Stimulated activated CD4-positive, alpha-beta T cell treated with anti-CD3 and anti-CD28 coated beads, Interleukin-4, amount 100 ng/mL, for 24 hours (primary cell): ENCODE data around the gene TCF4.

ENCODE experiments used
- DNase-seq: peaks from one replicate; pipeline ENCODE4 v3.0.0-alpha.2; 2020

TCF4 gene

DNA sequence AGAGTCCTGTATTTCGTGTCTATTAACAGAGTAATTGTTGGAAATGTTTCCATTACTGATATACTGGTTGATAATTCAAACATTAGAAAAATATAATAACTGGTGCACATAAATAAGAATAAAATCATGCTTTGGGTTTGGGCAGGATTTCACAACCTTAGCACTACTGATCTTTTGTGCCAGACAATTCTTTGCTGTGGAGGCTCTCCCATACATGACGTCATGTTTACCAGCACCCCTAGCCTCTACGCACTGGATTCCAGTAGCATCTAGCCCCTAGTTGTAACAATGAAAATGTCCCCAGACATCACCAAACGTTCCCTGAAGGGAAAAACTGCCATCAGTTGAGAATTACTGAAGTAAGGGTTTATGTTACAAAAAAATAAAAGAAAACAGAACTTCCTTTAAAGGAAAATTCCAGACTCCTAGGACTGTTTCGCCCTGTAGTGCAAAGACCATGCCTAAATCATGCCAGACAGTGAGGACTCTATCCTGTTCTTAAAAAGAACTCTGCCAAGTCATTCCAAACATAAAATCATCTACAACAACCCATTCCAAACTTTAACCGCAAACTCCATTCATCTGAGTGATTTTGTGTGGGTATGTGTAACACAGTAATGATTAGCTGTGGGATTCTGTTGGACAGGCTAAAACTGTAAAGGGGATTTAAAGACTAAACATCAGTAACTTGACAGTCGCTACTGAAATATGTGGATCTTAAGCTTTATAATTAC is 315.3 kb downstream of the TCF4 start:
- DNase-seq, result no peak

DNA sequence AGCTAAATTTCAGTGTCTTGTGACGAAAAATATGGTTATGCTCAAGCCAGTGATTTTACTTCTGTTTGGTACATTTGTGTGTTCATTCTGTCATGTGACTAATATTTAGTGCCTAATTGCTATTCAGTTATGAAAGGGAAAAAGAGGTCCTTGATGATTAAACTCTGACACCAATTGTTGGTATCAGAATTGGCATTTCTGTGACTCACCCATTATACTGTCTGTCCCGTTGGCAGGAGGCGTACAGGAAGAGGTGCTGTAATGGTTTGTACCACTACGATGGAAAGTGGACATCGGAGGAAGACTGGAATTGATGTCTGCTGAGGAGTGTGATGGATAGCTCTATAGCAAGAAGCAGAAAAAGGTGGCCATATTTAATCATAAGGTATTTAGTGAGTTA is 318.4 kb downstream of the TCF4 start:
- DNase-seq, result no peak

DNA sequence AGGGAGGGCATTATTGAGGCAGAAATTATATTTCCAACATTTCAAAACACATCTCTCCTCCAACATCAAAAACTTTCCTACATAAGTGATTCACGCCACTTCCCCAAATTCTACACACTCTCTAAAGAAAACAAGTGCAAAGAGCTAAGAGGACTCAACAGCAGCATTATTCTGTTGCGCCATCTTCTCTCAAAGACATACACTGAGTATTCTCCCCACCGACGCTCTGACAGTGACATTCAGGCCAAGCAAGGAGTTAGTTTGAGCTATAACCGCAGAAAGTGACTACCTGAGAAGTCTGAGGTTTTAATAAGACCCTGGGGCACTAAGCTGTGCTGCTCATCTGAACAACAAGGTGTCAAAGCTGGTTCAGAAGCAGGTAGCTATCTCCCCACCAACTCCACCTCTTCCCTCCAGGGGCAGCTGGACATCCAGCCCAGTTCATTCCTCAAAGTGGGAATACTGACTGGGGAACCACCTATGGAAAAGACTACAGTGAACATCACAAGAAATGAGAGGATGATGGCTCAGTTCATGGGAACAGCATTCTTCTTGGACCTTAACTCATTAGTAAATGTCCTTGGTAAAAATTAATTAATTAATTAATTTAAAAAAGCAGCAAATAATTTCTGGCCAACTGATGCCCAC is 319.2 kb downstream of the TCF4 start:
- DNase-seq, result no peak

DNA sequence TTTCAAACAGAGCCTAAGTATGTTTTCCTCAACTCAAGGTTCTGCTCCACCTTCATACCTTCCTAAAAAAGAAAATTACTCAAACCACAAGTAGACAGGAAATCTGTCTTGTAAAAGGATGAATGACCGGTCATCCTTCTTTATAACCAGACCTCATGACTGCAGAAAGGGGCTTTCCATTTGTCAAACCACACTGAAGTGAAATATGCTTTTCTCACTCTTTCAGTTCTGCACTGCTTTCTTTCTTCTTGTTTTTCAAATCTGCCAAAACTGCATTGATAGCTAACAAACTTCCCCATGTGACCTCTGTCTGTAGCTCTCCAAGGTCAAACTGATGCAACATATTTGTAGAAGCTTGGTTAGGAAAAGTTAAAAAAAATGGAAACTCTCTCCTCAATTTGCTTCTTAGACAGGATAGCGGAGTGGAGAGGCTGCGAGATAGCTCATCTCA is 319.8 kb downstream of the TCF4 start:
- DNase-seq, result no peak

GRCh38 chr18:55266981-55267380 is 321.0 kb downstream of the TCF4 start:
- DNase-seq, result no peak

DNA sequence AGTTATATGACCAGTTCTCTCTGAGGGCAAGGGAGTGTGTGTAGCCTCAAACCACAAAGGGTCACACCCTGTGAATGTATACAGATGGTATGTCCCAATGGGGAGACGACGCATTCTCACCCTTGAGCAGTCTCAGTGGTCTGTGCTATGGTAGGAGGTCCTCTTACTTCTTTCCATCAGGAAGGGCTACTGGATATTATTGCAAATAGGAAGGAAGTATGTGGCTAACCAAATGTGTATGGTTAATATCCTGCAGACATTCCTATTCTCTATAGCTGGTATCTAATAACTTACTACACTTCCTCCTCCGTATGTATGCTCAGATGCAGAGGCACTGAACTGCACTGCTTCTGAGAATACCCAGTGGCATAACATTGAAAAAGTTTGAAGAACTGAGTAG is 322.0 kb downstream of the TCF4 start:
- DNase-seq, result no peak

DNA sequence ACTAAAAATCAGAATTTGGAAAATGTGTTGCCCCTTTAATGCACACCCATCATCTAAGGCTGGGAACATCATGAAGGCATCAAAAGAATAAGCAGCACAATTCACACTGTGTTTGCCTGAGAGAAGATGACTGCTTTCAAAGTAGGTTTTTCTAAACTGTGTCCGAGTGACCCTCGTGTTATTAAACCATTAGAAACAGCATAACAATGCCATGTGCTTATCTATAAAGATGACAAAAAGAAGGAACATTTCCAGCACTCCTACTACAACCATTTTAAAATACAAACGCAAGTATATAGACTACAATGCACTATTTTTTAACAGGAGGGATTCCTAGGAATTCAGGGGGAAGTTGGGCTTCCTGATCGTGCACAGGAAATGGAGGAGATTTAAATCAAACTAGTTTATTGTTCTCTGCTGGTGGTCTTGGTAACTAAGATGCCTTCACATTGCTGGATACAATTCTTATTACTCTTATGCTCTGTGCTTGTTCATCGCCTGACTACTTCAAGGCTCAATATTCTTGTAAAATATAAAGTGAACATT is 322.8 kb downstream of the TCF4 start:
- DNase-seq, result no peak

- no peak for DNase-seq
Measured at GRCh38 chr18:55264108-55264507, 323.9 kb downstream of the TCF4 start.

GRCh38 chr18:55262021-55262560 is 325.9 kb downstream of the TCF4 start:
- no peak for DNase-seq

DNA sequence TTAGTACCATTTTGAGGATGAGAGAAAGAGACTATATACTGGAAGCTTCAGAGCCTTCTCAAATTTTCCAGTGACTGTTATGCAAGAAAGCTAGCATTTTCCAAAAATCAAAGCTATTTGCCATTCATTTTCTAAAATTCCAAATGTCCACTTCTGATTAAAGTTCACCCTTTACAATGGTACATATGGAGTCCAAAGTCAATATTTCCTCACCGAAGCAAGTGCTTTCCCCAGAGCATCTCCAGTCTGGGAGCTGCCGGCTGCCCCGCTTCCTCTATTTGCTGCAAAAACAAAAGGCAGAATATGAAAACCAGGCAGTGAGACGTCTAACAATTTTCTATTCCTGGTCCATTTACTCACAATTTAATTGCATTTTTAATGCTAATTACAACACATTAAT is 326.7 kb downstream of the TCF4 start:
- no peak for DNase-seq

DNA sequence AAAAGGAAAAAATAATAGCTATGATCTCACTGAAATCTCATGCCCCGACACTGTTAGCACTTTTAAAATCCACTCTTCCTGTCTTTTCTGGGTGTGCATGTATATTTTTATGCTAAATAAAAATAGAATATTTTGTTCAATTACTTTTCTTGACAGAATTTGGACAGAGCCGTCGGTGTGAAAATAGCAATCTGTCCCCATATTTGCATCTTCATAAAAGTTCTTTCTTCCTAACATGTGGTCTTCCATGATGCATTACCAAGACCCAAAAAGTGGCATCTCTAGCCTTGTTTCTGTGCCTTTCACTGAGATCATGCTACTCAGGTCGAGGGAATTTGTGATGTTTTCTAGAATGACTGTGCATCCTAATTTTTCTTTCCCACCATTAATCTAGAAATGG is 329.9 kb downstream of the TCF4 start:
- DNase-seq, result no peak

DNA sequence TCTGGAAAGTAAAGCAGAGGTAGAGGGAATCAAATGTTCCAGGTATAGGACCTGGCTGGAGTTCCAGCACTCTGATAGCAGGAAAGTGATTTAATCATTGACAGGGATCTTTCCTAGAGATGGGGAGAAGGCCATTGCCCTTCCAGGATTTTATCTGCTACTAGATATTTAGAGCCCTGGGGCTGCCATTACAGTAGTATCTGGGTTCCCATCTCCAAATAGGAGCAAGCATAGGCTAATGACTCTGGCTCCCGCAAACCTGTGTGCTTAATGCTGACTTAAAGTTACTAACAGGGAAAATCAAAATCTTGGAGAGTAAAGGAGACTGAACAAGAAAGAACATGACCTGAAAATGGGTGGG is 331.1 kb downstream of the TCF4 start:
- DNase-seq, result no peak

DNA sequence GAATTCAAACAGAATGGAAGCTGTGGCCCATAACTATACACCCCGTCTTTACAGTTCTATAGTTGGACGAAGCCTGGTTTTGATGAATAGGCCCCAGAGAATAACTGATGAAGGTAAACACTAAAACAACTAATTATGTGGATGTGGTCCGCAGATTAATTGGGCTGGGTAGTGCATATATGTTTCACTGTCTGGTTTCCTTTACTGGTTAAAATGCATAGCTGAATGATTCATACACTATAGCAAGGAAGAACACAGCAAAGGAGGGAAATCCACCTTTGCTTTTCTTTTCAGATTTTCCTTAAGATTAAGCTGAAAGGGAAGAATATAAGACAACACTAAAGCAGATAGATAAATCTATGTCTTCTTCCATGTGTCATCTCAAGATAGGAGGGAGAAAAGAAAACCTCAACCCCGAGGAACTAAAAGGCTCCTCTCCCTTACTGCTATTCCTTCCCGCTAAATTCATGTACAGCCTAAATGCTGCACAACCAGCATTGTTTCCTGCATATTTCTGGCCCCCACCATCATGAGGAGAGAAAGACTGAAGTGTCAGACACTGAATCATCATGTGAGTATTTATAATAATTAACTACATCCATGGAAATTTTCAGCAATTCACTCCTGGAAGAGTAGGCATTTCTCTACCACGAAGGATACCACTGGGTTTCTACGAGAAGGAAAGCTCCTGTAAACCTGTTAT is 331.6 kb downstream of the TCF4 start:
- DNase-seq, result no peak

DNA sequence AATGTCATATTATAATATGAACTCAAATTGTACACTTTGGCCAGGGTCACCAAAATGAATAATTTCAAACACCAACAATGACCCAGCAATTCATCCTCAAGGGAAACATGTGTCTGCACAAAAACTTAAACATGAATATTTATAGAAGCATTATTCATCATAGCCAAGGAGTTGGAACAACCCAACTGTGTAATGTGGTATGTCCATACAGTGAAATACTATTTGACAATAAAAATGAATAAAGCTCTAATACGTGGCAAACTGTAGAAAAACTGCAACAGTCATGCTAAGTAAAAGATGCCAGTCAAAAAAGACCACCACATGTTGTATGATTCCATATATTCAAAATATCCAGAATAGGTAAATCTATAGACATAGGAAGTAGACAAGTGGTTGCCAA is 334.2 kb downstream of the TCF4 start:
- DNase-seq, result no peak

GRCh38 chr18:55252901-55253300 is 335.1 kb downstream of the TCF4 start:
- no peak for DNase-seq

DNA sequence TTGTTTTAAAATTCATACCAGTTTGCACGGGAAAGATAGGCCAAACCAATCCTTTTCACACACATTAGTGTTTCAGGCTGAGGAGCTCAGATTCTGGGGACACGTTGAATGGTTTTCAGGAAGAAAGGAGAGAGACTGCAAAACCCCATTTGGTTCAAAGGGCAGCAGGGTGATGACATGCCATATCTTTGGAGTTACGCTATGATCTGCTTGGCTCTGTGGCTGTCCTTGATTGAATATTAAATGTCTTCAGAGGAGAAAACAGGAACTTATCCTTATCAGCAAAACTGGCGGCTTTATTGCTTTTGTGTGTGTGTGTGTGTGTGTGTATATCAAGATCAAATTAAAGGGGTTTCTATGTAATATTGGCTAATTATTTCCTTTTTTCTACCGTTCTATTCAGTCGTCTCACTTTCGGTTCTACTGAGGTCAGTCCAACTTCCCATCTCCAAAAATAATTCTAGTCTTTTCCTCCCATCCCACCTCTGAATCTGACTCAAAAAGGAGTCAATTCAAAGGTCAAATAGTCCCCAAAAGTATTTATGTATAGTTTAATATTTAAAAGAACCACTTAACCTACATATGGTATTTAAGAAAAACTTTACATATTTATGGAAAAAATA is 335.8 kb downstream of the TCF4 start:
- no peak for DNase-seq

GRCh38 chr18:55251254-55251971 is 336.6 kb downstream of the TCF4 start:
- no peak for DNase-seq

- DNase-seq, result no peak
Measured at GRCh38 chr18:55250768-55251173, 337.2 kb downstream of the TCF4 start.

GRCh38 chr18:55249550-55249949 is 338.4 kb downstream of the TCF4 start:
- no peak for DNase-seq

- DNase-seq, result no peak
Measured at GRCh38 chr18:55248495-55248894, 339.5 kb downstream of the TCF4 start.

GRCh38 chr18:55247032-55247431 is 341.0 kb downstream of the TCF4 start:
- DNase-seq, result no peak

GRCh38 chr18:55246278-55246677 is 341.7 kb downstream of the TCF4 start:
- DNase-seq, result no peak
